ENCODE measurements around the gene NAALAD2.
"Not testable (repeated sequence)": the region's sequence is repeated elsewhere in the genome, so short reads cannot be mapped to it uniquely, and the experiment has no call there.

NAALAD2 gene

DNA sequence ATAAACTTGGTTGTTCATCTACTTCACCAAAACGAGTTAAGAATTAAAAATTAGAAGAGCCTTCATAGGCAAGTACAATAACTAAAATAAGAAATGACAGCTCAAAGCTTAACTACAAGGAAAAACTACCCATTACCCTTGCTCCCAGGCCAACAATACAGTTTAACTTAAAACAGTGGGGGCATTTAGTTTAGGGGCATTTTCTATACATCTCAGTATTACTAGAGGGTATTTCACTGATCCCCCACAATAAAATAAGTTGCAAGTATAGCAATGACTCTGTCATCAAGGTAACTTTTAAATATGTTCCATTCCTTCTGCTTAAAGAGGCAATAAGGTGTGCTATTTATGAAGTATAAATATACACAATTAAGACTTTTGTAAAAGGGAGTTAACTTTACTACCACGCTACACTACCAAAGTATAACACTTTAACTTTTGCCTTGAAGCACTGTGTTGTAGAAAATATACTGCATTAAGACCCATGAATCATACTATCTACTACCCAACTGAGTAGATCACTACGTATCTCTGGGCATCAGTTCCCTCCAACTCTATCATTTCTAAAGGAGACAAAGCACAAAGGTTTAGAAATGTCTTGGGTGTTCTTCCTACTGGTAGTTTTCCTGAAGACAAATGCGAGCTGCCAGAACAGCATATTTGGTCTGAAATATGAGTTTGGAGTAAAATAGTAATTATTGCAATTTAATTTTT lies 58.6 kb downstream of the NAALAD2 start:
- DNase-seq (ENCODE audit: low read depth in 2 of 2), result no peak

DNA sequence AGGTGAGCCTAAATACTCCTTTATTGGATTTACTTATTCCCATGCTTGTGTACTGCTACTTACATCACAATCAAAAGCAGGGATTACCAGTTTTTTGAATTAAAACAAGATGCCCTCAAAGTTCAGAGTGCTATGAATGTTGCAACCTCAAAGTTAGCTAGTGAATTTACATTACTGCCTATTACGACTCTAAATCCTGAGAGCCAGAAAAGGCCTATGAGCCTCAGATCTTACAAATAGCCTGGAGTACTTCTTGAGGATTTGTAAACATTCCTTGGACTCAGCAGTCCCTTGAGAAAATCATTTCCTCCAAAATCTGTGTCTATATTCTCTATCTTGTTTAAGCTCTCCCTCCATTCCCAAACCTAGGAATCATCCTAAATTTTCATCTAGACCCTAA lies 62.9 kb downstream of the NAALAD2 start:
- no peak for DNase-seq (ENCODE audit: low read depth in 2 of 2)

DNA sequence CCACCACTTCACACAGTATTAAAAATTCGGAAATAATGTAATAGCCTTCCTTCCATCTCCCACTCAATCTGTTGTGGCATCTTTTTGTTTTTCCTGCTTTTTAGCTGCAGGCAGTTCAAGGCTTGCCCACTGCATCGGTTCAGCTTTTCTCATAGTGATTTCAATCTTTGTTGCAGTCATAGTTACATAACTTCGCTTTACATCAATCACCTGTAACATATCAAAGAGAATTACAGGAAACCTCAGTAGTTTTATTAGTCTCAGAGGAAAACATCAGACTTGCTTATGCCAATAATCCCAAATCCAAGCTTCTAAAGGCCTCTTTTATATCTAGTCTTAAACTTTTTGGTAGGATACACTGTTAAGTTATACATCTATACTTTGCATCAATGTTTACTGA lies 67.9 kb downstream of the NAALAD2 start:
- no peak for DNase-seq (ENCODE audit: low read depth in 2 of 2)

DNA sequence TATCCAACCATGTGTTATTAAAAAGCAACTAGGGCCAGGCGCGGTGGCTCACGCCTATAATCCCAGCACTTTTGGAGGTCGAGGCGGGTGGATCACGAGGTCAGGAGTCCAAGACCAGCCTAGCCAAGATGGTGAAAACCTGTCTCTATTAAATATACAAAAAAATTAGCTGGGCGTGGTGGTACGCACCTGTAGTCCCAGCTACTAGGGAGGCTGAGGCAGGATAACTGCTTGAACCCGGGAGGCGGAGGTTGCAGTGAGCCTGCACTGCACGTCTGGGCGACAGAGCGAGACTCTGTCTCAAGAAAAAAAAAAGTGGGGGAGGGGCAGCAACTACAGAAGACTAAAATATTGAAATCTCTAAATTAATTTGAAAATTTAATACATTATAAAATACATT lies 69.9 kb downstream of the NAALAD2 start:
- no peak for DNase-seq (ENCODE audit: low read depth in 2 of 2)

DNA sequence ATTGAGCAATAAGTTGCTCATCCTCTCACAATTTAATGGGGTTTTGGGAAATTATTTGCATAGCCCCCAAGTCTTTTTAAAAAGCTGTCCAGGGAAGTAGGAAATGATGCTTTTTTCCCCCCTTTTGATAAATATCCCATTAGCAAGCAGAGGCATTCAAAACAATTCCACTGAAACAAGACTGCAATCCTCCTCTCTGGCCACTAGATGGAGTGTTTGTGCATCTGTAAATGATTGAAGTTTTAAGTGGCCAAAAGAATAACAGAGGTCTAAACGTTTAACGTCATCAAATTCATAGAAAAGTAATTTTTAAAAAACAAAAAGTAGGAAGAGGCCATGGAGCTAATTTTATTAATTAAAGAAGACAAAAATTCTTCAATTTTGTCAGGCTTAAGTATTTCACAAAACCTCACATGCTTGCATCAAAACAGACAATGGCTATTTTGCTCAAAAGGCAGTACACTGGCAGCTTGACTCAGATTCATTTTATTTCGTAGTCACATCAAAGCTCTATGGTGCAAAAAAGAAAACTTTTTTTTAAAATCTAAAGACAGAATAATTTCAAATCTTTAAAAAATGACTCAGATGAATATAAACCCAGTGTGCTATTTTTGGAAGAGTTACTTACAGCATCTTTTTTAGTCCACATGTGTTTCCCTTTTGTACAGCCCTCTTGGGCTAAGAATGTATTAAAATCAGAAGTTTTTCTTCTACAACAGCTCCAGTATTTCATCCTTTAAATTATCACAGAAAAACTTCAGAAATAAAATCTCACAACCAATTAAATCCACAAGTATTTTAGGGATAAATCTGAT lies 70.6 kb downstream of the NAALAD2 start:
- no peak for DNase-seq (ENCODE audit: low read depth in 2 of 2)

DNA sequence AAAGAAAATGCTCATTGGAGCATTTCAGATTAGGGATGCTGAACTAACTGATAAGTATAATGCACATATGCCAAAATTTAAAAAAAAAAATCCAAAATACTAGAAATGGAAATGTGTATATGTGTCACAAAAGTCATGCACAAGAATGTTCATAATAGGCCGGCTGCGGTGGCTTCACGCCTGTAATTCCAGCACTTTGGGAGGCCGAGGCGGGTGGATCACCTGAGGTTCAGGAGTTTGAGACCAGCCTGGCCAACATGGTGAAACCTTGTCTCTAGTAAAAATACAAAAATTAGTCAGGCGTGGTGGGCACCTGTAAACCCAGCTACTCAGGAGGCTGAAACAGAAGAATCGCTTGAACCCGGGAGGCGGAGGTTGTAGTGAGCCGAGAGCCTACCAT lies 73.5 kb downstream of the NAALAD2 start:
- not testable (repeated sequence) for DNase-seq (ENCODE audit: low read depth in 2 of 2)

DNA sequence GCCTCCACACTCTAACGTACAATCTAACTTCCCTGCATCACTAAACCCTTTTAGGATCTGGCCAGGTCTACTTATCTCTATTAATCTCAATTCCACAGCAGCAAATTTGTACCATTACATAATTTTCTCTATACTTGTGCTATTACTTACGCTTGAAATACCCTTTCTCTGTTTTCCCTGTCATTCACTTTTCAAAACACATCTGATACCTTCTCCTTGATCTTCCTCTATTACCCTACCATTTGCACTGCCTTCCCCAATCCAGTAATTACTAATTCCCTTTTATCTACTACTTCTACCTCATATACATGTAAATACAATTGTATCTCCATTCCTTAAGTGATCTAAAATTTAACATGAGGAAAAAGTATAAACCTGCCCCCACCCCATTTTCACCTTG lies 74.4 kb downstream of the NAALAD2 start:
- no peak for DNase-seq (ENCODE audit: low read depth in 2 of 2)

DNA sequence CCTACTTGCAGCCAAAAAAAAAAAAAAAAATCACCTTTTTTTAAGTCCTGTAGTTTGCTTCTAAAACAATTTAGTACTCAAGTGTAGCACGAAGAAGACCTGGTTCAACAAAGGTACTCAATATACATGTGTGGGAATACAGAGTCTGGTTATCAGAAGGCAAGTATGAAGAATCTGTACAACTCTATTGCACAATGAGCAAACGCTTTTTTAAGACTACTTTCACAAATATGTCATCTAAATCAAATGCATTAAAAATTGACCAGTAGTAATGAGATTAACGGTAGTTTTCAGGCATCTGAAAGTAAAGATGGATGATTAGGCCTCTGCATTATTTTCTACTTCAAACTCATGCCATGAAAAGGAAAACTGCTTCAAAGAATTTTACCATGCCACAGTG lies 78.9 kb downstream of the NAALAD2 start:
- DNase-seq (ENCODE audit: low read depth in 2 of 2), result no peak

DNA sequence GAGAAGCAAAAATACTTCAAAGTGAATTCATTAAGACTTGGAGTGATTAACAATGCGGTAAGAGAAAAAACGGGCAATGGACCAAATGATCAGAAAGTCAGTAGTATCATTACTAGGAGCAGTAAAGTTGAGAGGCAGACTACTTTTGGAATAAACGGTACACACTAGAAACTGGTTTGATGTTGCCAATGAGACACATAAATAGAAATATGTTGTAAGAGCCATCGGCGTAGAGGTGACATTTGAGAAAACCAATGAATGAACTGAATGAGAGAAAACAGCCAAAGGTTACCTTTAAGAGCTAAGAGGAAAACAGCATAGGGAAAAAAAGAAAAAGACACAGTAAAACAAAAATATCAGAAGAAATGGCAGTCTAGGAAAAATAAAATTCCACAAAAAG lies 82.1 kb downstream of the NAALAD2 start:
- no peak for DNase-seq (ENCODE audit: low read depth in 2 of 2)

DNA sequence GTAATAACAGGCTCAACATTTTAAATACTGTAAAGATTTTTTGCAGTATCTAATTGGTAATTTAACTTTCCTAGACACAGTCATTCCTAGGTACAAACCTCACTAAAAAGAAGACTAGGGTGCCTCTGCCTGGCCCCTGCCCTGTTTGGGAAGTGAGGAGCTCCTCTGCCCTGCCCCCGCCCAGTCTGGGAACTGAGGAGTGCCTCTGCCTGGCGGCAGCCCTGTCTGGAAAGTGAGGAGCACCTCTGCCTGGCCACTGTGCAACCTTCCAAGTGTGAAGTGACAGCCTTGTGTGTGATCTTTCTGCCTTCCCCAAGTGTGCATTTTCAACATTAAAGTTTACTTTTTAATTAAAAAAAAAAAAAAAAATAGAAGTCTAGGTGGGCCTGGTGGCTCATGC lies 84.1 kb downstream of the NAALAD2 start:
- no peak for DNase-seq (ENCODE audit: low read depth in 2 of 2)

DNA sequence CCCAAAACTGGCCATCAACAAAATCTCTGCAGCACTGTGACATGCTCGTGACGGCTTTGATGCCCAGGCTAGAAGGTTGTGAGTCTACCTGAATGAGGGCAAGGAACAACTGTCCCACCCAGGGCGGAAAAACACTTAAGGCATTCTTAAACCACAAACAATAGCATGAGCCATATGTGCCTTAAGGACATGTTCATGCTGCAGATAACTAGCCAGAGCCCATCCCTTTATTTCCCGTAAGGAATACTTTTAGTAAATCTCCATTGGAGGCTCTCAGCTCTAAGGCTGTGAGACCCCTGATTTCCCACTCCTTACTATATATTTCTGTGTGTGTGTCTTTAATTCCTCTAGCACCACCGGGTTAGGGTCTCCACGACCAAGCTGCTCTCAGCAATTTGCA lies 85.0 kb downstream of the NAALAD2 start:
- no peak for DNase-seq (ENCODE audit: low read depth in 2 of 2)

DNA sequence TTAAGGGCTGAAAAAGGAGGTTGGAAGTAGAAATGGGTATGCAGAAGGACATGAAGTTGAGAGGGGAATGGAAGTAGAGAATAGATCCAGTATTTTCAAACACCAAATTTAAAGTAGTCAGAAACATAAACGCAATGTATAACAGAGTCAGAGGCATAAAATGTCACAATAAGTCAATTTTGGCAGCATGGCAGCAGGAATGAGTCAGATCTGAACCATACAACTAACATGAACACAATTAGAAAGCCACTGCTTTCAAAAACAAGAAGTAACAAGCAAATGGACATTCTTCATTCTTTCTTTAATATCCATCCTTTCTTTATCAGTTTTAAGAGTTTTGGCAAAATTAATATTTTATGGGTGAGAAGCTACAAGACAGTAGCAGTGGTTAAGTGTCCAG lies 85.9 kb downstream of the NAALAD2 start:
- no peak for DNase-seq (ENCODE audit: low read depth in 2 of 2)

DNA sequence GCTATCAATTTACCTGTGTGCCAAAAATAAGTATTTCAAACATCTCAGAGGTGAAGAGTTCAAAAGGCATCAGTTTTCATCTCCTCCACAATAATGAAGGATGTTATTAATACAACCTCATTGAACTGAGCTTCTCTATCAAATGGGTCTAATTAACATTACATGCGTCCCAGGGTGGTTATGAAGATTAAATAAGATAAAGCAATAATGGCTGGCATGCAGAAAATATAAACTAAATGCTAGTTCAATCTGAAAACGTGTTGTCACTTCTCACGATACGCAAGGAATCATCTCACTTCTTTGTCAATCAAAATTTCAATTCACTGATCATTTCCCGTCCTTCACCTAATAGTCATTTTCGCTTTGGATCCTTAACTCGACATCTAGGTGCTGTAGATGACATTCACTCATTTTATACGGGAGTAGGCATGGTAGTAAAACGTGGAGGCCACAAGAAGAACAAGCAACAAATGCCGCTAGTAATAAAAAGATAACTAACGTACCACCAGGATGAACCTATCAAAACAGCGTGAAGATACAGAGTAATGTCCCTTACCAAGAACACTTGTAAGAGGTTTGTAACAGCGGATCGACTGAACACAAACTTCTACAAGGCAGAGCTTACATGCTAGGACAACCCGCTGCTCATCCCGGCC lies 87.5 kb downstream of the NAALAD2 start:
- no peak for DNase-seq (ENCODE audit: low read depth in 2 of 2)

DNA sequence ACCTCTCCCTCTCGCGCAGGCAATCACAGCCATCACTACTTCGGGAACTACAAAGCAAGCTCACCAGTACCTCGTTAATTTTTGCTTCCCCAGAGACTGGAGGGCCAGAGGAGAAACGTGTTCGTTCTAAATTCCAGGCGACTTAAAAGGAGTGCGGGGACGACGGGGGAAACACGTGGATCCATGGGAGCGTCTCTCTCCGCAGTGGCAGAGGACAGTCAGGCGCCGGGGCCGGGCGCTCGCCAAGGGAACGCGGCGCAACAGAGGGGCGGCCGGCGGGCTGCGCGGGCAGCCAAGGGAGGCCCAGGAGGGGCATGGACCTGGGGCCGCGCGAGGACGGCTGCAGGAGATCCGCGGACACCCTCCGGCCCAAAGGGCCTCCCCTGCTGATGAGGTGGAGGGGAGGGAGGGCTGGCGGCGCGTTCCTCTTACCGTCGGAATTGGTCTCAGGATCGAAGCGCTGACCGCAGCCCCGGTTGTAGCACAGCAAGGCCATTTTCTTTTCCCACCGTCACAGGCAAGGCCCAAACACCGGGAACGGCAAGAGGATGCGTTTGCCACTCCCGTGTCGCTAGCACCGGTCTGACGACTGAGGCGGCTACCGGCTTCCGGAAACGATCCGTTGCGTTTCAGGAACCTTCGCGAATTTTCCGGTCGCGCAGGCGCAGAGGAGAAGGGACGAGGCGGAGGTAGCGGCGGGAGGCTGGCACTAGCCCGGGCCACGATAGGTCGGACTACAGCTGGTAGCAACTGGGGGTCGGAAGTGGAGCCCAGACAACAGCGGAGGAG lies 88.2 kb downstream of the NAALAD2 start, which contains the start of gene CHORDC1:
Gene CHORDC1, minus strand, starts transcription at position 591 of the 789 bp plus-strand sequence. Its CDS starts 95 bp downstream, at position 496.
- DNase-seq (ENCODE audit: low read depth in 2 of 2), result peak; percentile 88 to 89

DNA sequence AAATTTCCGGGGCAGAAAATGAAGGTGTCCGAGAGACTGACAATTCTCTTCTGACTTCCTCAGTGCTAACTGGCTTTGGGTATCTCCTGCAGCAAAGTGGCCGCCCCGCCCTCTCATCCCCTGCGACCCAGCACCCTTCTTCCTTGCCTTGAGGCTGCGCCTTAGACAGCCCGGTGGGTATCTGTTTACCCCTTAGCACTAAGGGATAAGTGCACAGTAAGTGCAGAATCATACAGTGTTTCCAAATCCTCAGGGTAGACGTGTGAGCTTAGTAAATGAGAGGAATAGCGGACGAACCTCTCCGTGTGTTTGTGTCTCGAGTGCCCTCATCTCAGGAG lies 88.8 kb downstream of the NAALAD2 start:
- DNase-seq (ENCODE audit: low read depth in 2 of 2), result no peak

DNA sequence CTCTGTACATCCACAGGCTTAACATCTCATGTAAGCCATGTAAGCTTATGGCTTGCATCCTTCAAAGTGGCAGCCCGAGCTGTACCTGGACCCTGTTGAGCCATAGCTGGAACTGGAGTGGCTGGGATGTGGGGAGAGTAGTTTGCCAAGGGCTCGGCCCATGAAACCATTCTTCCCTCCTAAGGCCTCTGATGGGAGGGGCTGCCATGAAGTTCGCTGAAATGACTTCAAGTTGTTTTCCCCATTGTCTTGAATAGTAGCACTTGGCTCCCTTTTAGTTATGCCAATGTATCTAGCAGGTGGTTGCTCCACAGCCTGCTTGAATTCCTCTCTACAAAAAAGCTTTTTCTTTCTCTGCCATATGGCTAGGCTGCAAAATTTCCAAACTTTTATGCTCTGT lies 93.6 kb downstream of the NAALAD2 start:
- no peak for DNase-seq (ENCODE audit: low read depth in 2 of 2)

DNA sequence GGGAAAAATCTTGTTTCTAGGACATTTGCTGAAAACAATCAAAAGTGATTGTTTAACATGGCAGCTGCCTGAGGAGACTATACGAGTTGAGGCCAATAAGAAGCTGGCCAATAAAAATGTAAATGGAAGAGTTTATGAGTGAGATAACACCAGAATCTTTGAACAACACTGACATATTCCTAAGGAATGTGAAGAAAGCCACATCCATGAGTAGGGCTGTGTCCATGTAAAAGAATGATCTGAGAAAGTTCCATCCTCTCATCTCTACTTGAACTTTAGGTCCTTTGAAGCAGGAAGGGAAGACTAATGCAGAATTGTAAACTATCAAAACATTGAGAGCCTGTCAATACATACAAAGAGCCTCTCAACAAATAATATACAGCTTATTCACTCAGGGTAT lies 95.3 kb downstream of the NAALAD2 start:
- DNase-seq (ENCODE audit: low read depth in 2 of 2), result no peak

DNA sequence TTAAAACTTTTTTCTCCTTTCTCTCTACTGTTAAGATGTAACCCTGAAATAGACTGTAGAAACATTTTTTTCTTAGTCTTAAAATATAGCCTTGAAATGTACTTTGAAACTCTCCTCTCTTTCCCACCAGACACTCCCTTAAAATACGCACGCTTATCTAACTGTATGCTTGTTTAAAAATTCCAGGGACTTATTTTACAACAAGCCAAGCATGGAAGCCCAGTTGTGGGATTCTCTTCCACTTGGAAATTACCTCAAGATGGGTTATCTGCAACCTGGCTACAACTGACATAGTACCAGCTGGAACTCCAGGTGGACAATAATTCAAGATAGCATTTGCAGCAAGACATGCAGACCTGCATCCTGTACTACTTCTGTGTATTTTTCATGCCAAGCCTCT lies 100.5 kb downstream of the NAALAD2 start:
- DNase-seq (ENCODE audit: low read depth in 2 of 2), result no peak

DNA sequence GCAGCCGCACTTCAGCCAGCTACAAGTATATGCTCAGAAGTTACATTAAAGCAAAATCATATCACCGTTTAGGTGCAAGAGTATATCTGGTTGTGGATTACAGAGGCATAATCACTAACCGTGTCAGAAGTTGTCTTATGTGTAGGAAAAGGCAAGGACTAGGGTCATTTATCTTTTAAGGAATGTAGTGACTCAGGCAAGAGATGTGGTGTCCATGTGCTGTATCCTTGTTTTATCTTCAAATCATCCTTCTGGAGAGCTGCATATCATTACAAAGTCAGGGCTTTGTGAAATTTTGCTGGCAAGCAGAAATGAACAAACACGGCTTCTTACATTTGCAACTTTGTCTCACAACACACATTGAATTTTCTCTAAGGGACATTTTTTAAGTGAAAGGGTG lies 101.1 kb downstream of the NAALAD2 start:
- DNase-seq (ENCODE audit: low read depth in 2 of 2), result no peak

DNA sequence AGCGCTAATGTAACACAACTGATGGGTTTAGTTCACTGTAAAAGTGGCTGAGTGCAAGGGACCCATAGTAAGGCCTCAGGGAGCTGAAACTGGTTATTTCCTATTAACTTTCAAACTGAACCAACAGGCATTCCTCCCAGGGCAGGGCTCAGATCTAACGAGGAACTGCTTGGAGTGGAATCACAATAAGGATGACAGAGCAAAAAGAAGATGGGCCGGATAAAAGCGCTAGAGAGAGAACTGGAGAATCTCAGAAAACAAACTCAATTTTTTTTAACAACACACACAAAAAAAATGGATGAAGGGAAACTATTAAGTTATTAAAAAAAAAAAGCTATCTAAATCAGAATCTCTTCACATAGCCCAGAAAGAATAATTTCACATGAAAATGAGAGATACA lies 102.5 kb downstream of the NAALAD2 start:
- DNase-seq (ENCODE audit: low read depth in 2 of 2), result no peak

DNA sequence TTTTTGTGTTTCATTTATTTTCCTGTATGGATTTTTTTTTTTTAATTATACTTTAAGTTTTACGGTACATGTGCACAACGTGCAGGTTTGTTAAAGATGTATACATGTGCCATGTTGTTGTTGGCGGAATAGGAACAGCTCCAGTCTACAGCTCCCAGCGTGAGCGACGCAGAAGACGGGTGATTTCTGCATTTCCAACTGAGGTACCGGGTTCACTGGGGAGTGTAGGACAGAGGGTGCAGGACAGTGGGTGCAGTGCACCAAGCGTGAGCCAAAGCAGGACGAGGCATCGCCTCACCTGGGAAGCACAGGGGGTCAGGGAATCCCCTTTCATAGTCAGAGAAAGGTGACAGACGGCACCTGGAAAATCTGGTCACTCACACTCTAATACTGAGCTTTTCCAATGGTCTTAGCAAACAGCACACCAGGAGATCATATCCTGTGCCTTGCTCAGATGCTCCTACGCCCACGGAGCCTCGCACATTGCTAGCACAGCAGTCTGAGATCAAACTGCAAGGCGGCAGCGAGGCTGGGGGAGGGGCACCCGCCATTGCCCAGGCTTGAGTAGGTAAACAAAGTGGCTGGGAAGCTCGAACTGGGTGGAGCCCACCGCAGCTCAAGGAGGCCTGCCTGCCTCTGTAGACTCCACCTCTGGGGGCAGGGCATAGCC lies 105.6 kb downstream of the NAALAD2 start:
- peak in 1 of 2 donors; percentile 14 for DNase-seq (ENCODE audit: low read depth in 2 of 2)

DNA sequence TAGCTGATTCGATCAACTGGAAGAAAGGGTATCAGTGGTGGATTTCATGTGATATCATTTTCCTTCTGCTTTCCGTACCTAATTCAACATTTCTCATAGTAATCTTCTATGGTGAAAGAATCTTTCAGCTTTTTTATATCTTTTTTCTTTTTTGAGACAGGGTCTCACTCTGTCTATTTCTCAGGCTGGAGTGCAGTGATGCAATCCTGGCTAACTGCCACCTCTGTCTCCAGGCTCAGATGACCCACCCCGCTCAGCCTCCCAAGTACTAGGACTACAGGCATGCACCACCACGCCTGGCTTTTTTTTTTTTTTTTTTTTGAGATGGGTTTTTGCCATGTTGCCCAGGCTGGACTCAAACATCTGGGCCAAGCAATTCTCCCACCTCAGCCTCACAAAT lies 107.0 kb downstream of the NAALAD2 start:
- no peak for DNase-seq (ENCODE audit: low read depth in 2 of 2)
